CD4-positive, alpha-beta T cell treated with Interleukin-1 beta for 1 hour (primary cell): ENCODE data around the gene PRSS8.
A peak's percentile ranks its signal among the peaks of the same experiment; 100 is the strongest.
"Not testable (repeated sequence)": the region's sequence is repeated elsewhere in the genome, so short reads cannot be mapped to it uniquely, and the experiment has no call there.

Source experiments
- DNase-seq, 2 donors: peaks; one replicate each; pipeline ENCODE4 v3.0.0-alpha.2; 2020 to 2022

Gene PRSS8

DNA sequence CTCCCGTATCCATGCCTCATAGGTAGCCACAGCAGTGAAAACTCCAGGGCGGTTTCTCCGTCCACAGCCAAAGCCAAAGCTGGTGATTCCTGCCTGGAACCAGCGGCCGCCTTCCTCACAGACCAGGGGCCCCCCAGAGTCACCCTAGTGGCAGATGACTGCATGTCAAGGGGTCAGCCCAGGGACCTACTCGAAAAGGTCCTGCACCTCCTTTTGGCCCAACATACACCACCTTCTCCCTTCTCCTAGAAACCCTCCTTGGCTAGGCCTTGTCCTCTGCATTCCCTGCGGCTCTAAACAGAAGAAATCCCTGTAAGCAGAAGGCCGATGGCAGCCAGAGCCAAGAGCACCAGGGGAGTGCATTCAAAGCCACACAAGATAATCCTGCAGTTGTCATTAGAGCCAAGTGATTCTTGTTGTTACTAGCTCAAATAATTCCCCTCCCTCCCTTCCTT lies 8.2 kb upstream of the PRSS8 start:
- DNase-seq: no peak

DNA sequence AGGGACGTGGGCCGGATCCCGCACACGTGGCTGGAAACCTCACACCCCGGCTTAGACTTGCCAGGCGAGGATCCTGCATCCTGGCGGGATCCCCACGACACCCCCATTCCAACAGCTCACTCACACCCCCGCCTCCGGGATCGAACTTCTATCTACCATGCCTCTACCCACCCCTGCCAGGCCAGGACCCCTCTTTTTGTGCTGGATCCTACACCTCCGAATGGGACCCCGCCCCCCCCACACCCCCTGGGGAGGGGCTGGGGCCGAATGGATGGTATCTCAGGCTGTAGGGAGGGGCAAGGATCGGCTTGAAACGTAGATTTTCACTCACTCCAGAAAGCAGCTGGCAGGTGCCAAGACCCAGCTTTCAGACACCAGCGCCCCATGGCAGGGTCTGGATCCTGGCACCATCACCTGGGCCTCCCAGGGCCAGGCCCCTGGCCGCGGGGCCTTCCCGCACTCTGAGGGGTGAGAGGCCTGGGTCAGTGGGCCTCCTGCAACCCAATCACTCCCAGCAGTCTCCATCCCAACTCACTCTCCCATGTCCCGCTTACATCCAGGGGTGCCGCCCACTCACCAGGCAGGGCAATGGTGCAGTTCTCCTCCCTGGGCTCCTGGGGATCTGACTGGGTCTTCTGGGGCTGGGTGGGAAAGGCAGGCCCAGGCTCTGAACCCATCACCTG lies 7.6 kb upstream of the PRSS8 start:
- no peak for DNase-seq

DNA sequence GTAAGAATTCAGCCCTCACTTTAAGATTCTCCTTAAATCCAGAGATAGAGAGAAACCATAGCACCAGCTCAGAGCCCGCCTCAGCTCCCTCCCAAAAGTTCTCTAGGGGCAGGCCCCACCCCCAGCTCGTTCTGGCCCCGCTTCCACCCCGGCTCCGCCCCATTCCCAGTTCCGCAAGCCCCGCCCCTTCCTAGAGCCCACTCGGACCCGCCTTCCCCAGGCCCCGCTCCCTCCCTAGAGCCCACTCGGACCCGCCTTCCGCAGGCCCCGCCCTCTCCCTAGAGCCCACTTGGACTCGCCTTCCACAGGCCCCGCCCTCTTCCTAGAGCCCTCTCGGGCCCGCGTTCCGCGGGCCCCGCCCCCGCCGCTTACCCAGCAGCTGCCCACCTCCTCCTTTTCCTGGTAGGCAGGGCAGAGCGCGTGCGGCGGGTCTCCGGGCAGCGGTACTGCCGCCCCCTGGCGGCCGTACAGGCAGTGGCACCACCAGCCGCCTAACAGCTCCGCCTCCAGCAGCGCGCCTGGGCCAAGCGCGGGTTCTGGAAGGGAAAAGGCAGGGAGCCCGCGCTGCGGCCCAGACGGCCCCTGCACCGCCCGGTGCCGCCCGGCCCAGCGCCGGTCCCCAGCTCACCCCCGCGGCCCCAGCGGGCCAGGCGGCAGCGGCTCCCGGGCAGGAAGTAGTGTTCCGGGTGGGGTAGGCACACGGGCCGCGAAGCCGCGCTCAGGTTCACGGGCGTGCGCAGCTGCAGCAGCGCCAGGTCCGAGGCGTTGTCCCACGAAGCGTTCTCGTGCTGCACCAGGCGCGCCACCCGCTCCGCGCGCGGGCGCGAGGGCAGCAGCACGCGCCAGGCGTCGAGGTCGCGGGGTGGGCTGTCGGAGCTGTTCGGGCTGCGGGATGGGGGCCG lies 6.8 kb upstream of the PRSS8 start:
- peak; percentile 99 for DNase-seq

DNA sequence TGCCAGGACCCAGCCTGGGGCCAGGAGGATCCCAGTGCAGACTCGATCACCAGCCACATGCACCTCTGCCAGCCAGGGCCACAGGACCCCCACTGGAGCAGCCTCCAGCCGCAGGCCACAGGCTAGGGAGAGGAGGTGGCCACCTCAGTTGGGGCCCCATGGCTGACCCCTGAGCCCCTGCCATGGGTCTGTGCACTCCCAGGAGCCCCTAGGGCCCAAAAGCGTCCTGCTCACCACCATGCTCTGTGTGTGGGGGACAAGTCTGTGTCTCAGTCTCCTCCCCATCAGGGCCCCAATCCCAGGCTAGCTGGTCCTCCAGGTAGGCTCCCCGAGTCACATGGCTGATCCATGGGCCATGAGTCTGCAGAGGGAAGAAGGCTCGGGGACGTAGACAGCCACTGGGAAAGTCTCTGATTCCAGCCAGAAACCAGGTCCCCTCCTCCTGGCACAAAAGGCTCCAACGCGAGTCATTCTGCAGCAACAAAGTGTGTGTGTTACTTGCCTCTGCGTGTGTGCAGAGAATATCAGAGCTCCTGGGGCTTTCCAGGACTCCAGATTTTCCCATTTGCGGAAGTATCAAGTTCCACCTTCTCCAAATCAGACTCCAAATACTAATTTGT lies 6.1 kb upstream of the PRSS8 start:
- DNase-seq: no peak

DNA sequence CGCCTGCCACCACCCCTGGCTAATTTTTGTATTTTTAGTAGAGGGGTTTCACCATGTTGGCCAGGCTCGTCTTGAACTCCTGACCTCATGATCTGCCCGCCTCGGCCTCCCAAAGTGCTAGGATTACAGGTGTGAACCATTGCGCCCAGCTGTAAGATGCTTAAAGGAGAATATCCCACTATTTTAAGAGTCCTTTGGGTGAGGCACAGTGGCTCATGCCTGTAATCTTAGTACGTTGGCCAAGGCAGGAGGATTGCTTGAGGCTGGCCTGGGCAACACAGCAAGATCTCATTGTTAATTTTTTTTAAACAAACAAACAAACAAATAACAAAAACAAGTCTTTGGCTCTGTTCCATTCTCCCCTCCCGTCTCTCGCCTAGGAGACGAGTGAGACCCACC lies 5.5 kb upstream of the PRSS8 start:
- not testable (repeated sequence) for DNase-seq

DNA sequence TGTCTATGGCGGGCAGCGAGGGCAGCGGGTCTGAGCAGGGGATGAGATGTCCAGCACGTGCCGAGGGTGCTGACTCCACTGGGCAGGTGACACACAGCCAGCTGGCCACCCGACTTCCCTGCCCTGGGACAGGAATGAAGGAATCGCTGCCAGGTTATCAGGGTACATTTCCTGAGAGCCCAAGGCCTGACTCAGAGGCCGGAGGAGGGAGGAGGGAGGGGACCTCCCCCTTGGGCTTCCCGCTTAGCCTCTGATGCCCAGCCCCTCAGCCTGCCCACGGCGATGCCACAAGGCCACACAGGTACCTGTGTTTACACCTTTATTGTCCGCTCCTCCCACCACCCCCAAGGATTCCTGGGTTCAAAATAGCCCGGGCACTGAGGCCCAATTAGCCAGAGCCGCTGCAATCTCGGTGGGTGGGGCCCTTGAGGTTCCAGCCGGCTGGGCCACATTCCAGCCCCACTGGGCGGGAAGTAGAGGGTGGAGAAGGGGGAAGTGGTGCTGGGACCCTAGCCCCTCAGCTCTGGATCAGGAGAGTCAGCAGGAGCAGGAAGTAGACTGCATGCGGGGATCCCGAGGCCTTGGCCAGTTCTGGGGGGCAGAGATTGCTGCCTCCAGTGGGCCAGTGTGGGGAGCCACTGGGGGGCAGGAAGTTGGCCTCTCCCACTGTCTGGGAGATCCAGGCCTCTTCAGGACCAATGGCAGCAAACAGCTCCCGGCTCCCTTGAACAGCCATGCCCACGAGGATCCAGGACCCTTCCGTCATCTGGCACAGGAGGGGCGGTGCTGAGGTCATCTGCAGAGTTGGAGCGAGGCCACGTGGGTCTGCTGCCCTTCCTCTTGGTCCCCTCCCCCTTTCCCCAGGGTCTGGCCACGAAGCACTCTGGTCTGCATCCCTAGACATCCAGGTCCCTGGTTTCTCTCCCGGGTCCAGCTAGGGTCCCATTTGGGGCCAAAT lies 3.4 kb upstream of the PRSS8 start:
- no peak for DNase-seq

DNA sequence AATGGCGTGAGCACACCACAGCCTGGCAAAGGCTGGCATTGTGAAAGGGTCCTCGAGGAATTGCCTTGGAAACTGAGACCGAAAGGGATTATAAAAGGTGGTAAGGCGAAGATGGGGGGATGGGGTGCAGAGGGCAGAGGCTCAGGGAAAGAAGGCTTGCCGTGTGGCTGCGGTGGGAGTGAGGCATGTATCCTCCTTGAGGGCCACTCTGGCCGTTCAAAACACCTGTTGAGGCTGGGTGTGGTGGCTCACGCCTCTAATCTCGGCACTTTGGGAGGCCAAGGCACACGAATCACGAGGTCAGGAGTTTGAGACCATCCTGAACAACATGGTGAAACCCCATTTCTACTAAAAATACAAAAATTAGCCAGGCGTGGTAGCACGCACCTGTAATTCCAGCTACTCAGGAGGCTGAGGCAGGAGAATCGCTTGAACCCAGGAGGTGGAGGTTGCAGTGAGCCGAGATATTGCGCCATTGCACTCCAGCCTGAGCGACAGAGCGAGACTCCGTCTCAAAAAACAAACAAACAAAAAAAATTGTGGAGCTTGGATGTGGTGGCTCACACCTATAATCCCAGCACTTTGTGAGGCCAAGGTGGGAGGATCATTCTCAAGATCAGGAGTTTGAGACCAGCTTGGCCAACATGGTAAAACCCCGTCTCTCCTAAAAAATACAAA lies 1.4 kb upstream of the PRSS8 start:
- DNase-seq: not testable (repeated sequence)

DNA sequence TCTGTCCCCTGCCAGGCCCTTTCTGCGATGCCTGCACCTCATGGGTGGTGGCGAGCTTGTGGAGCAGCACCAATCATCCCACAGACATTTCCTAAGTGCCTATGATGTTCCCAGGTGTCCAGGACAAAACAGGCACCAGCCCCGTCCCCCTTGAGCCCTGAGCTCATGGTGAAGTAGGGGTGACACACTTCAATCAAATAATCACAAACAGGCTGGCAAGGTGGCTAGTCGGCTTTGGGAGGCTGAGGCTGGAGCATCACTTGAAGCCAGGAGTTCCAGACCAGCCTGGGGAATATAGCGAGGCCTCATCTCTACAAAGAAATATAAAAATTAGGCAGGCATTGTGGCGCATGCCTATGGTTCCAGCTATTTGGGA lies 748 bp upstream of the PRSS8 start:
- no peak for DNase-seq

DNA sequence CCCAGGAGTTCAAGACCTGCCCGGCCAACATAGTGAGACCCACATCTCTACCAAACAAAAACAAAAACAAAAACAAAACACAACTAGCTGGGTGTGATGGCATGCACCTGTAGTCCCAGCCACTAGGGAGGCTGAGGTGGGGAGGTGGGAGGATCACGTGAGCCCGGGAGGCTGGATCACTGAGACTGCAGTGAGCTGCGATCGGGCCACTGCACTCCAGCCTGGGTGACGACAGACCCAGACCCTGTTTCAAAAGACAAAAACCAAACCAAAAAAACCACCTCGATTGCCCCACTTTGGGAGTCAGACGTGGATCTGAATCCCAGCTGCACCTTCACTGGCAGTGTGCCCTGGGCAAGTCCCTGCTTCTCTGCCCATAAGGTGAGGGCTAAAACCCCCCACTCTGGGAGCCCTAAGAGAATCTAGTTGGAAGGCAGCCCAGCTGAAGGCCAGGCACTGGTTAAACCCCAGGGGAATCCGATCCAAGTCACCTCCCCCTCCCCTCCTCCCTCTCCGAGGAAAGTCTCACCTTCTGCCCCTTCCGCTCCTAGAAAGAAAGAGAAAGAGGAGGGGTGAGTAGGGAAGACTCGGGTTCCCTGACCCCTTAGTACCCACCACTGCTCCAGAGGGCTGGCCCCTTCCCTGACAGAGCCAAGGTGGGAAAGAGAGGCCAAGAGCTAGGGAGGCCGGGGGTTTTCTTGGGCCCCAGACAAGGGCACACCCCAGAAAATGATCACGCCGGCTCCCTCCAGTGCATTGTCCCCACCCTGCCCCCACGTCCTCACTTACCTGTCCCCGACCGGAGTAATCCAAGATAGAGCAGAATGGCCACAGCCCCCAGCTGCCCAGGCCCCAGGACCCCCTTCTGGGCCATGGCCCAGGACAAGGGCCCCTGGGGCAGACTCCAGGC lies 647 bp downstream of the PRSS8 start:
- no peak for DNase-seq

DNA sequence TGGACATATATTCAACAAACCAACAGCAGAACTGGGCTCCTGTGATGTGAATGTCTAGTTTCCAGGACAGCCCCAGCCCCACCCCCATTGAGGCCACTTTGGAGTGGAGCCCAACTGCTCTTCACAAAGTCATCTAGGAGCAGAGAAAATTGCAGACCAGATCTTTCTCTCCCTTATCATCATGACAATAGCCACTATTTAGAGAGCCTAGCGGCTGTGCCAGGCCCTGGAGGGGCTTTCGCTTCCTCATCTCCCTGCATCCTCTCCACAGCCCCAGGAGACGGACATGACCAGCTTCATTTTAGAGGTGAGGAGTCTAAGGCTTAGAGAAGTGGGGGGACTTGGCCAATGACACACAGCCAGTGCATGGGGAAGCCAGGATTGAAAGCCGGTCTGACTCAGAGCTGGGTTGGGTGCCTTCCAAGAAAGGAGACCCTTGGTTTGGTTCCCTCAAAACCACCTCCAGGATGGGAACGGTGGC lies 1.4 kb downstream of the PRSS8 start:
- peak in 1 of 2 donors; percentile 44 for DNase-seq

DNA sequence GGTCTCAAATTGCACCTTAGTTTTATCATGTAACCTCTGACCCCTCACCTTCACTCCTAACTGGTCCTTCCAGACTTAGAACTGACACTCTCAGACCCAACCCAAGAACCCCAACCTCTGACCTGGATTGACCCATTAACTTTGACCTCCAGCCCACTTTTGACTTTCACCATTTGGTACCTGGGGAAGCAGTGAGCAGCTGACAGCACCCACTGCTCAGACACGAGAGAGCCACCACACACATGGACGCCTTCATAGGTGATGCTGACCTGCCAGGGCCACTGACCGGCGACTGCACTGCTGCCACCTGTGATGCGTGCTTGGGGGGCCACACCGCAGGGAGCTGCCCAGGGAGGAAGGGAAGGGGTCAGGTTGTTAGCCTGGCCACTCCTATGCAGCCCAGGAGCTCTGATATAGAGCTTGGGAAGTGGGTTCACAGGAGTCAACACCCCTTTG lies 2.5 kb downstream of the PRSS8 start:
- no peak for DNase-seq

DNA sequence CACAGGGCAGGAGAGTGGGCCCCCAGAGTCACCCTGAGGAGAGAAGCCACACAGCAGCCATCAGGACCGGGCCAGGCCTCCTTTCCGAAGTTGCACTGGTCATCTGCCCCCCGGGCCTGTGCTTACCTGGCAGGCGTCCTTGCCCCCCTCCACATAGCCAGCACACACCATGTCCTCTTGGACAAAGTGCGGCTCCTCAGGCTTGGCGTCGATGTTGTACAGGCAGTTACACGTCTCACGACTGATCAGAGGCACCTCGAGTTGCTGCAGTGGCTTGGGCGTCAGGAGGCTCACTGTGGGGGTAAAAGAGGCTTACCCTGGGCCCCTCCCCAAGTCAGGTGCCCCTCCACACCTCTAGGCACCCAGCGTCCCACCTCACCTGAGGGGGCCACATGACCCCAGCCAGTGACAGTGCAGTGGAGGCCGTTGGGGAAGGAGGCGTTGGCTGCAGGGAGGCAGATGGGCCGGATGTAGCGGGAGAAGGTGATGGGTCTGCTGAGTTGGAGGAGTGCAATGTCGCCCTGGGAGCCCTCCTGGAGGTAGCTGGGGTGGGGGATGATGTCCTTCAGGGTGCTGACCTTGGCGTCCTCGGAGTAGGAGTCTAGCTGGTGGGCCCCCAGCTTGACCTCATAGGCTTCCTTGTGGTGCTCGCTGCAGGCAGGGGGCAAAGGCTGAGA lies 3.1 kb downstream of the PRSS8 start:
- no peak for DNase-seq

DNA sequence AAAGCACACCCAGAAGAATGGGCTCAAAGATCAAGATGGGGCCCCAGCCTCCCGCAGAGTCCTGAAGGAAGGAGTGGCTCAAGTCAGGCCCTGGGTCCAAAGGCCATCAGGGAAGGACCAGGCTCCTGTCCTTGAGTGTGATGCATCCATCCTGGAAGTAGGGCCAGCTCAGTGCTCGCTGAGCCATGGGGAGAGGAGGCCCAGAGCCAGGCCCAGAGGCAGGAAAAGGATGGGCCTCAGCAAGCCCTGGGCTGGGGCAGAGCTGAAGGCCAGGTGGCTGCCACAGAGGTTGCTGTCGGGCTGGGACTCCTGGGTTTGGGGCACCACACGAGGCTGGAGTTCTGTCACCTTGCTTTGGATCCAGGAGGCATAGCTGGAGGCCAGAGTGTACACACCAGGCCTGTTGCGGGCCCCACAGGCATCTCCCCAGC lies 3.7 kb downstream of the PRSS8 start:
- DNase-seq: no peak

DNA sequence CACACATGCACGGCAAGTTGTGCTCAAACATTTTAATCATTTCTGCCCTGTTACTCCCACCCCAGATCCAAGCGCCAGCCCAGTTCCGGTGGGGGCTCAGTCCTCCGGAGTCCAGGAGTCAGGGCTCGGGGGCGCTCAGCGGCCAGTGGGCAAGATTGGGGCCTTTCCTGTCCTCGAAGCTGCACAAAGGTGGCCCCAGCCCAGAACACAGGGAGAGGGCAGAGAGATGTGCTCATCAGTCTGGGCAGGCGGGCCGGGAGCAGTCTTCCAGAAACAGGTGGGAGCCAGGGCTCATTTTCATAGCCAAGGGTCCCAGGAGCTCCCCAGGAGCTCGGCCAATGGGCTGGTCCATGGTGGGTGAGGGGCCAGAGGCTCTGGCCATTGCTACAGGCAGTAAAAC lies 4.1 kb downstream of the PRSS8 start:
- no peak for DNase-seq

DNA sequence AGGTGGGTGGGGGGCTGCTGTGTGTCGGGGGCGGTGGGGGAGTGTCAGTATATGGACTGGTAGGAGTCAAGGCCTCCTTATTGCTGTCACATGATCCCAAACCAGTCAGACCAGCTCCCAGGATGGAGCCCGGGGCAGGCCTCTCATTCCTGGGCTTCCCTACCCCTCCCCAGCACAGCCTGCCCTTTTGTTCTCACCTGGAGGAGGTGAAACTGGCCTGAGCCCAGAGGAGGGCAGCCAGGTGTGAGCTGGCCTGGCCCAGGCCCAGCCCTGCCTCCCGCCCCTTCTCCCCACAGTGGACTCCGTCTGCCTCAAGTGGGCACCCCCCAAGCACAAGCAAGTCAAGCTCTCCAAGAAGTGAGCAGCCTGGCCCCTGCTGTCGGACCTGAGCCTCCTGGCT lies 4.6 kb downstream of the PRSS8 start:
- no peak for DNase-seq

DNA sequence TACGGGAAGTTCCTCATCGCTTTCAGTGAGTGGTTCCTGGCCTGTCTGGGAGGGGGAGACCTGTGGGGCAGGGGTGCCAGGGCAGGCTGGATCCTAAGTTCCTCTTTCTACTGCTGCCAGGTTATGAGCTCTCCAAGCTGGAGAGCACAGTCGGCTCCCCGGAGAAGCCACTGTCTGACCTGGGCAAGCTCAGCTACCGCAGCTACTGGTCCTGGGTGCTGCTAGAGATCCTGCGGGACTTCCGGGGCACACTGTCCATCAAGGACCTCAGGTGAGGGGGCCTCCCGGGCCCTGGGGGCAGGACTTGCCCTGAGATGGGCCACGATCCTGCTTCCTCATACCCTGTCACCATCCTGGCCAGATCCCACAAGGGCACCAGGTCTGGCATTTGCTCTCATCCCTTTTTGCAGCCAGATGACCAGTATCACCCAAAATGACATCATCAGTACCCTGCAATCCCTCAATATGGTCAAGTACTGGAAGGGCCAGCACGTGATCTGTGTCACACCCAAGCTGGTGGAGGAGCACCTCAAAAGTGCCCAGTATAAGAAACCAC lies 5.1 kb downstream of the PRSS8 start:
- peak in 1 of 2 donors; percentile 33 for DNase-seq

DNA sequence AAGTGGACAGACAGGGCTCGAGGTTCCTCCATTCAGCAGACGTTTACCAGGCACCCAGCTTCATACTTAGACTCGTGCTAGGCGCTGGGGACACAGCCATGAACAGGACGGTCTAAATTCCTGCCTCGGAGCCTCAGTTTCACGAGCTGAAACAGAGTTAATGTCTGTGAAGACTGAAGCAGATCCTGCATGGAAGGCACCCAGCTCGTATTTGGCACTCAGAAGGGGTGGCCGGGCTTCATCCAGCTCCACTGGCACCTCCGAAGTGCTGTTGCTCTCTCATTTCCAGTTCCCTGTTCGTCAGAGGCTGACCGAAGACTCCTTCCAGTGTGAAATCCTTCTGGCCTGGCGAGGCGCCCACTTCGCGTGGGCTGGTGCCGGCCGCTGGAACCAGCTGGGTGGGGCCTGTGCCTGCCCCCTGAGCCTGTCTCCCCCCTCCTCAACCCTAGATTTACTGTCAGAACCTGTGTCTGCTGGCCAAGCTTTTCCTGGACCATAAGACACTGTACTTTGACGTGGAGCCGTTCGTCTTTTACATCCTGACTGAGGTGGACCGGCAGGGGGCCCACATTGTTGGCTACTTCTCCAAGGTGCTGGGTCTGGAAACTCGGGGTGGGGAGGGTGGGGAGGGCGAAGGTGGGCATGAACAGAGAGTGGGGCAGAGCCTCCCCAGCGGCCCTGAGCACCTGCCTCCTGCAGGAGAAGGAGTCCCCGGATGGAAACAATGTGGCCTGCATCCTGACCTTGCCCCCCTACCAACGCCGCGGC lies 5.8 kb downstream of the PRSS8 start:
- DNase-seq: no peak

DNA sequence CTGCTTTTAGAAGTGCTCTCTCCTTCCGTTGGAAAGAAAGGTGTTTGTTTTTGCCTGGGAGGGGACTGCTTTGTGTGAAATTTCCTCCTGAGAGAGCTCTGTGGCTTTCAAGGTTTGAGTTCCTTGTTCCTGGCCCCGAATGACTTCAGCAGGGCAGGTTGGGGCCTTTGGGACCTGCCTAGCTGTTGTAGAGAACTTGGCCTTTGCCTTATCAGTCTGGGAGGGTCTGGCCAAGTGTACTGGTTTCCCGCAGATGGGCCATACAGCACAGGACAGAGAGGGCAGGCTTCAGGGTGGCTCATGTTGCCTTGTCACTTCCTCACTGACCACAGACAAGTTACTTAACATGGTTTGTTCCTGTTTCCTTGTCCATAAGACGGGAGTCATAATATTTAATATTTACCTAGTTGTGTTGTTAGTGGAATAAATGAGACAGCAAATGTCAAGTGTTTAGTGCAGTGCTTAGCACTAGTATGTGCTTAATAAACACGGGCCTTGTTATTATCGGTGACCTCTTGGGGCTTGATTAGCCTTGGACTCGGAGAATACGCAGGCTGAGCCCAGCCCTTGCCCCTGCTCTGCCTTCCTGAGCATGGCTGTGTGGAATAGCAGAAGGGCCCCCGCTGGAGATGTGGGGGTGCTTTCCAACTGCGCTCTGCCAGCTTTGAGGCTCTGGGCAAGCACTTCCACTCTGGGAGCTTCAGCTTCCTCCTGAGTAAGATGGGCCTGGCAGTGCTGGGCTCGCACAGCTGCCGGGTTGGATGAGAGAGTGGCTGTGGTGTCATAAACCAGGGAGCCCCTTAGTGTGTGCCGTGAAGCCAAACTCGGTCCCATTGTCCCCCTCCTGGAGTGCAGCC lies 6.6 kb downstream of the PRSS8 start:
- DNase-seq: peak; percentile 31 to 80
